Liver (tissue), 9 donors: ENCODE results near the gene COL23A1. TPM values are rescaled to one million over a fixed set of nuclear protein-coding genes. Genes with fewer than 3 reads are reported as not detected.
A peak's percentile ranks its signal among the peaks of the same experiment; 100 is the strongest.

Source experiments
- DNase-seq: peaks from one replicate; pipeline ENCODE4 v3.0.0-alpha.2; 2017; ENCODE audit warnings: low spot score
- H3K27ac ChIP-seq, 2 donors: one replicate each; pipeline ENCODE4 v1.7.0; 2013; ENCODE audit warnings: inconsistent platforms in 2 of 2, low read length in 2 of 2, control low read depth in 1 of 2, low read depth in 1 of 2, mild to moderate bottlenecking in 1 of 2
- H3K27me3 ChIP-seq, 4 donors: one replicate each; pipeline versions ENCODE4 v1.6.1 to v1.7.0; 2013; ENCODE audit warnings: low read length in 3 of 4, inconsistent platforms in 1 of 4, mild to moderate bottlenecking in 1 of 4, moderate library complexity in 1 of 4; ENCODE audit not compliant: control insufficient read depth in 4 of 4, insufficient read depth in 4 of 4
- H3K36me3 ChIP-seq, 4 donors: one replicate each; pipeline versions ENCODE4 v1.6.1 to v1.7.0; 2013; ENCODE audit warnings: low read length in 3 of 4, mild to moderate bottlenecking in 3 of 4, low read depth in 1 of 4, moderate library complexity in 1 of 4; ENCODE audit not compliant: control insufficient read depth in 4 of 4, insufficient read depth in 3 of 4
- H3K4me1 ChIP-seq, 4 donors: one replicate each; pipeline versions ENCODE4 v1.6.1 to v1.7.0; 2013; ENCODE audit warnings: low read length in 3 of 4, mild to moderate bottlenecking in 3 of 4, moderate library complexity in 1 of 4; ENCODE audit not compliant: control insufficient read depth in 4 of 4, insufficient read depth in 4 of 4
- H3K4me3 ChIP-seq, 3 donors: one replicate each; pipeline versions ENCODE4 v1.6.1 to v1.7.0; 2013; ENCODE audit warnings: low read length in 3 of 3, control low read depth in 1 of 3, low read depth in 1 of 3, mild to moderate bottlenecking in 1 of 3
- H3K9ac ChIP-seq, 2 donors: one replicate each; pipeline ENCODE4 v1.7.0; 2013; ENCODE audit warnings: low read length in 2 of 2, mild to moderate bottlenecking in 2 of 2, moderate library complexity in 2 of 2, control low read depth in 1 of 2, low read depth in 1 of 2
- H3K9me3 ChIP-seq, 4 donors: one replicate each; pipeline versions ENCODE4 v1.6.1 to v1.7.0; 2013; ENCODE audit warnings: low read length in 3 of 4; ENCODE audit not compliant: control insufficient read depth in 4 of 4
- ATF3 ChIP-seq: IDR thresholded peaks from 2 replicates; pipeline ENCODE4 v1.6.1; 2016; ENCODE audit warnings: antibody characterized with exemption
- EGR1 ChIP-seq, 2 donors: IDR thresholded peaks; 2 replicates each; pipeline ENCODE4 v1.6.1; 2016 to 2018; ENCODE audit warnings: antibody characterized with exemption in 2 of 2, low read depth in 2 of 2
- FOXA2 ChIP-seq: IDR thresholded peaks from 2 replicates; pipeline ENCODE4 v1.6.1; 2016; ENCODE audit warnings: antibody characterized with exemption
- GABPA ChIP-seq, 2 donors: IDR thresholded peaks in 1 of 2; conservative IDR thresholded peaks in 1 of 2; 2 replicates each; pipeline ENCODE4 v1.6.1; 2016; ENCODE audit warnings: antibody characterized with exemption in 2 of 2, mild to moderate bottlenecking in 1 of 2, moderate library complexity in 1 of 2
- HNF4A ChIP-seq, 2 donors: conservative IDR thresholded peaks; 2 replicates each; pipeline ENCODE4 v1.6.1; 2016; ENCODE audit warnings: antibody characterized with exemption in 2 of 2, mild to moderate bottlenecking in 2 of 2
- HNF4G ChIP-seq: IDR thresholded peaks from 2 replicates; pipeline ENCODE4 v1.6.1; 2016; ENCODE audit warnings: antibody characterized with exemption
- JUND ChIP-seq, 2 donors: IDR thresholded peaks; 2 replicates each; pipeline ENCODE4 v1.6.1; 2016; ENCODE audit warnings: antibody characterized with exemption in 2 of 2
- NR2F2 ChIP-seq: IDR thresholded peaks from 2 replicates; pipeline ENCODE4 v1.6.1; 2016; ENCODE audit warnings: antibody characterized with exemption
- RXRA ChIP-seq, 2 donors: IDR thresholded peaks; 2 replicates each; pipeline ENCODE4 v1.6.1; 2017 to 2018; ENCODE audit warnings: antibody characterized with exemption in 2 of 2, mild to moderate bottlenecking in 1 of 2
- SP1 ChIP-seq: IDR thresholded peaks from 2 replicates; pipeline ENCODE4 v1.6.1; 2018; ENCODE audit warnings: antibody characterized with exemption, mild to moderate bottlenecking
- TAF1 ChIP-seq: conservative IDR thresholded peaks from 2 replicates; pipeline ENCODE4 v1.6.1; 2016; ENCODE audit warnings: antibody characterized with exemption, mild to moderate bottlenecking
- YY1 ChIP-seq: IDR thresholded peaks from 2 replicates; pipeline ENCODE4 v1.6.1; 2016; ENCODE audit warnings: antibody characterized with exemption, mild to moderate bottlenecking
- WGBS: extraction: QIAGEN DNeasy Blood & Tissue Kit; methylation state at CpG from one replicate; pipeline ENCODE4 v1.1.7; 2013; 5-methylcytosine and 5-hydroxymethylcytosine counted together
- polyA plus RNA-seq, 2 donors: library from polyadenylated mRNA; stranded (reverse) in 1 of 2; unstranded in 1 of 2; fragments of 200-250 nt in 1 of 2; fragments of >200 nt in 1 of 2; fragmentation: Nextera tagmentation in 1 of 2; extraction: Ambion mirVana in 1 of 2; gene quantifications; one replicate each; pipeline versions ENCODE4 v1.2.1 to v1.2.3, GENCODE V29; 2013 to 2015
- total RNA-seq, 2 donors: library from RNA; depleted of rRNA; stranded (reverse); fragments of >200 nt; gene quantifications; one replicate each; pipeline ENCODE4 v1.2.3, GENCODE V29; 2014
- TF ChIP-seq, protein P1 (sequence below): IDR thresholded peaks from 2 replicates; pipeline ENCODE4 v1.6.1; 2016; ENCODE audit warnings: antibody characterized with exemption, mild to moderate bottlenecking
- TF ChIP-seq, protein P2 (sequence below): IDR thresholded peaks from 2 replicates; pipeline ENCODE4 v1.6.1; 2016; ENCODE audit warnings: antibody characterized with exemption
- TF ChIP-seq, protein P3 (sequence below): IDR thresholded peaks from 2 replicates; pipeline ENCODE4 v1.6.1; 2016; ENCODE audit warnings: antibody characterized with exemption
- donor health status: healthy.
- donor health status: healthy.
- donor health status: healthy.
- donor health status: healthy.
- donor health status: healthy.

COL23A1 gene
- total and polyA plus RNA-seq, 4 donors: 0.08 to 1.4 (median 0.27) TPM

- 94% methylated on average over 3 of the region's 3 CpGs for WGBS
- no peak overlapping the region for H3K4me3 ChIP-seq
- DNase-seq: no peak
- H3K9ac ChIP-seq: no peak overlapping the region
- peak overlapping the region; percentile 53 to 76 for H3K27ac ChIP-seq
- TF ChIP-seq GABPA (IDR thresholded peaks at IDR 0.05 in 1 of 2, conservative IDR thresholded peaks at IDR 0.05 in 1 of 2) (no peak), HNF4G (no peak), TAF1 (no peak), YY1 (no peak), FOXA2 (no peak), EGR1 (IDR thresholded peaks at IDR 0.05; ENCODE audit: low read depth in 2 of 2) (no peak), RXRA (IDR thresholded peaks at IDR 0.05) (no peak), SP1 (no peak), JUND (IDR thresholded peaks at IDR 0.05) (no peak), ATF3 (no peak), HNF4A (conservative IDR thresholded peaks at IDR 0.05) (no peak), NR2F2 (no peak)
- H3K4me1 ChIP-seq: peaks cover 24 to 50% (median 41%) of the 10 kb centered on the region in 4 donors
- no peaks in the 10 kb centered on the region for H3K27me3 ChIP-seq
- H3K36me3 ChIP-seq: peaks cover 27 to 84% (median 61%) of the 10 kb centered on the region in 4 donors
- no peaks in the 10 kb centered on the region for H3K9me3 ChIP-seq
Observed at GRCh38 chr5:178212241-178213002, 377.8 kb downstream of the COL23A1 start.

DNA sequence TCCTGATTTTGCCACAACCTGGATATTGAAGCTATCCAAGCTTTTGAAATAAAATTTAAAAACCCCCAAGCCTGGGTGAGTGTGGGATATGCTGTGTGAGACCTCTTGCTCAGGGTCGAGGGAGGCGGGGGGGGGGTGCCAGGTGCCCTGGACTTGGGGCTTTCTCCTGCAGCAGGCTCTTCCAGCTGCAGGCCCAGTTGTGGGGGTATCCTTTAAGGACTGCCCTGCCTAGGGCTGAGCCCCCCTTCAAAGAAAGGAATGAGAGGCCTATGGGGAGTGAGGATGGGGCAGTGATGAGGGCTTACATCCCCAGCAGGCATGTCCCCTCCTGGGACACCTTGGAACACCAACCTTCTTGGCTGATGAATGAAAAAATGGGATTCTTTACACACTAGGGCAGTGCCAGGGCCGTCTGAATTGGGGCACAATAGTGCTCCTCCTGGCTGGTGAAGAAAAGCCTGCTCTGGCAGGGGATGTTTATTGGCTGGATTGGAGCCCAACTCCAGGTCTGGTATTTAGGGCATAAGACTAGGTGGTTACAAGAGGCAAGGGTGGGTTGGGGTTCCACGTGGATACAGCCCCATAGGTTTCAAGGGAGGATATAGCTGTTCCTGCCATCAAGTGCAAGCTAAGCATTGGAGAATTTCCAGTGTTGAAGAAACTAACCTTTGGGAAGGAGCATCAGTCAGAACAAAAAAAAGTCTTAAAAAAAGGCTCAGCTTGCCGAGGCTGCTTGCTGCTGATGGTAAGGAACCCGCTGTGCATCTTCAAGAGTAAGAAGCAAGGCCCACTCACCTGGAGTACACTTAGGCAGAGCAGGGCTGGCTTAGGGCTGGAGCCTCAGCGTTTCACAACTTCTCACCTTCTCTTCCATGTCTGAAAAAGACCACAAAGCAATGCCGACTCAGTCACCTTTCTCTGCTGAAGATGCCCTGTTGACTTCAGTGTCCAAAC is 378.8 kb downstream of the COL23A1 start:
- Histone ChIP-seq H3K27me3 (no peaks in the 10 kb centered on the region), H3K4me1 (peaks cover 25 to 60% (median 51%) of the 10 kb centered on the region in 4 donors), H3K4me3 (no peak overlapping the region), H3K36me3 (peaks cover 27 to 92% (median 66%) of the 10 kb centered on the region in 4 donors), H3K27ac (no peak overlapping the region), H3K9me3 (no peaks in the 10 kb centered on the region), H3K9ac (no peak overlapping the region)
- TF ChIP-seq TAF1 (no peak), NR2F2 (no peak), GABPA (IDR thresholded peaks at IDR 0.05 in 1 of 2, conservative IDR thresholded peaks at IDR 0.05 in 1 of 2) (no peak), YY1 (no peak), EGR1 (IDR thresholded peaks at IDR 0.05; ENCODE audit: low read depth in 2 of 2) (no peak), HNF4G (no peak), HNF4A (conservative IDR thresholded peaks at IDR 0.05) (no peak)
- TF ChIP-seq, protein P1, sequence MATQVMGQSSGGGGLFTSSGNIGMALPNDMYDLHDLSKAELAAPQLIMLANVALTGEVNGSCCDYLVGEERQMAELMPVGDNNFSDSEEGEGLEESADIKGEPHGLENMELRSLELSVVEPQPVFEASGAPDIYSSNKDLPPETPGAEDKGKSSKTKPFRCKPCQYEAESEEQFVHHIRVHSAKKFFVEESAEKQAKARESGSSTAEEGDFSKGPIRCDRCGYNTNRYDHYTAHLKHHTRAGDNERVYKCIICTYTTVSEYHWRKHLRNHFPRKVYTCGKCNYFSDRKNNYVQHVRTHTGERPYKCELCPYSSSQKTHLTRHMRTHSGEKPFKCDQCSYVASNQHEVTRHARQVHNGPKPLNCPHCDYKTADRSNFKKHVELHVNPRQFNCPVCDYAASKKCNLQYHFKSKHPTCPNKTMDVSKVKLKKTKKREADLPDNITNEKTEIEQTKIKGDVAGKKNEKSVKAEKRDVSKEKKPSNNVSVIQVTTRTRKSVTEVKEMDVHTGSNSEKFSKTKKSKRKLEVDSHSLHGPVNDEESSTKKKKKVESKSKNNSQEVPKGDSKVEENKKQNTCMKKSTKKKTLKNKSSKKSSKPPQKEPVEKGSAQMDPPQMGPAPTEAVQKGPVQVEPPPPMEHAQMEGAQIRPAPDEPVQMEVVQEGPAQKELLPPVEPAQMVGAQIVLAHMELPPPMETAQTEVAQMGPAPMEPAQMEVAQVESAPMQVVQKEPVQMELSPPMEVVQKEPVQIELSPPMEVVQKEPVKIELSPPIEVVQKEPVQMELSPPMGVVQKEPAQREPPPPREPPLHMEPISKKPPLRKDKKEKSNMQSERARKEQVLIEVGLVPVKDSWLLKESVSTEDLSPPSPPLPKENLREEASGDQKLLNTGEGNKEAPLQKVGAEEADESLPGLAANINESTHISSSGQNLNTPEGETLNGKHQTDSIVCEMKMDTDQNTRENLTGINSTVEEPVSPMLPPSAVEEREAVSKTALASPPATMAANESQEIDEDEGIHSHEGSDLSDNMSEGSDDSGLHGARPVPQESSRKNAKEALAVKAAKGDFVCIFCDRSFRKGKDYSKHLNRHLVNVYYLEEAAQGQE: no peak
- TF ChIP-seq, protein P2, sequence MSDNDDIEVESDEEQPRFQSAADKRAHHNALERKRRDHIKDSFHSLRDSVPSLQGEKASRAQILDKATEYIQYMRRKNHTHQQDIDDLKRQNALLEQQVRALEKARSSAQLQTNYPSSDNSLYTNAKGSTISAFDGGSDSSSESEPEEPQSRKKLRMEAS: no peak
- TF ChIP-seq, protein P3, sequence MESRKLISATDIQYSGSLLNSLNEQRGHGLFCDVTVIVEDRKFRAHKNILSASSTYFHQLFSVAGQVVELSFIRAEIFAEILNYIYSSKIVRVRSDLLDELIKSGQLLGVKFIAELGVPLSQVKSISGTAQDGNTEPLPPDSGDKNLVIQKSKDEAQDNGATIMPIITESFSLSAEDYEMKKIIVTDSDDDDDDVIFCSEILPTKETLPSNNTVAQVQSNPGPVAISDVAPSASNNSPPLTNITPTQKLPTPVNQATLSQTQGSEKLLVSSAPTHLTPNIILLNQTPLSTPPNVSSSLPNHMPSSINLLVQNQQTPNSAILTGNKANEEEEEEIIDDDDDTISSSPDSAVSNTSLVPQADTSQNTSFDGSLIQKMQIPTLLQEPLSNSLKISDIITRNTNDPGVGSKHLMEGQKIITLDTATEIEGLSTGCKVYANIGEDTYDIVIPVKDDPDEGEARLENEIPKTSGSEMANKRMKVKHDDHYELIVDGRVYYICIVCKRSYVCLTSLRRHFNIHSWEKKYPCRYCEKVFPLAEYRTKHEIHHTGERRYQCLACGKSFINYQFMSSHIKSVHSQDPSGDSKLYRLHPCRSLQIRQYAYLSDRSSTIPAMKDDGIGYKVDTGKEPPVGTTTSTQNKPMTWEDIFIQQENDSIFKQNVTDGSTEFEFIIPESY: no peak
- DNase-seq: no peak
- 69% methylated on average over 8 of the region's 8 CpGs for WGBS
